ENCODE measurements around the gene P2RX5.

Gene P2RX5

DNA sequence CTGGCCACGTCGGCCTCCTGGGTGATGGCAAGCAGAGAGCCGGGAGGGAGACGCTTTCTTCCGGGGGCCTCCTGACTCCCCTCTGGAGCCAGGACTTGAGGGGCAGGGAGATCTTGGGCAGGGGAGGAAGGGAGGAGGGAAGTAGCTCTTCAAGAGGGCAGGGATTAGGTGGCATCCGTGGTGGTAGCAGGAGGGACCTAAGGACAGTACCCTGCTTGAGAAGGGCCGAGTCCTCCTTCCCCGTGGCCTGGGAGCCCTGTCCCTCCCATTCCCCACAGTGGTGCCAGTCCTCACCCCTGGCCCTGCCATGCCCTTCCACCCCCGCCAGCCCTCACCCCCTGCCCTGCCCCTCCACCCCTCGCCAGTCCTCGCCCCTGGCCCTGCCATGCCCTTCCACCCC, 40.2 kb downstream of the P2RX5 start:
- Histone ChIP-seq H3K27ac (ENCODE audit: low read depth, low read length) (no peak overlapping the region), H3K79me2 (ENCODE audit: control insufficient read depth, low read length) (no peaks in the 10 kb centered on the region), H3K27me3 (ENCODE audit: control insufficient read depth, low read length) (no peaks in the 10 kb centered on the region), H3K4me1 (ENCODE audit: control insufficient read depth, low read length) (no peaks in the 10 kb centered on the region), H3K36me3 (ENCODE audit: control insufficient read depth, low read length) (no peaks in the 10 kb centered on the region), H3K4me2 (ENCODE audit: low read length) (no peak overlapping the region), H4K20me1 (ENCODE audit: control insufficient read depth, insufficient read depth, low read depth, low read length) (no peaks in the 10 kb centered on the region), H3K4me3 (ENCODE audit: low read length) (no peak overlapping the region), H3F3A (ENCODE audit: control insufficient read depth, insufficient read depth) (no peaks in the 10 kb centered on the region), H3K9me2 (replicated peaks; ENCODE audit: control insufficient read depth, low read length) (no peaks in the 10 kb centered on the region), H3K9me3 (ENCODE audit: control insufficient read depth, insufficient read depth, low read length) (no peaks in the 10 kb centered on the region)
- no peak for TF ChIP-seq EZH2phosphoT487 (IDR thresholded peaks at IDR 0.05; ENCODE audit: borderline replicate concordance, low read length)
- TF ChIP-seq, protein P1, sequence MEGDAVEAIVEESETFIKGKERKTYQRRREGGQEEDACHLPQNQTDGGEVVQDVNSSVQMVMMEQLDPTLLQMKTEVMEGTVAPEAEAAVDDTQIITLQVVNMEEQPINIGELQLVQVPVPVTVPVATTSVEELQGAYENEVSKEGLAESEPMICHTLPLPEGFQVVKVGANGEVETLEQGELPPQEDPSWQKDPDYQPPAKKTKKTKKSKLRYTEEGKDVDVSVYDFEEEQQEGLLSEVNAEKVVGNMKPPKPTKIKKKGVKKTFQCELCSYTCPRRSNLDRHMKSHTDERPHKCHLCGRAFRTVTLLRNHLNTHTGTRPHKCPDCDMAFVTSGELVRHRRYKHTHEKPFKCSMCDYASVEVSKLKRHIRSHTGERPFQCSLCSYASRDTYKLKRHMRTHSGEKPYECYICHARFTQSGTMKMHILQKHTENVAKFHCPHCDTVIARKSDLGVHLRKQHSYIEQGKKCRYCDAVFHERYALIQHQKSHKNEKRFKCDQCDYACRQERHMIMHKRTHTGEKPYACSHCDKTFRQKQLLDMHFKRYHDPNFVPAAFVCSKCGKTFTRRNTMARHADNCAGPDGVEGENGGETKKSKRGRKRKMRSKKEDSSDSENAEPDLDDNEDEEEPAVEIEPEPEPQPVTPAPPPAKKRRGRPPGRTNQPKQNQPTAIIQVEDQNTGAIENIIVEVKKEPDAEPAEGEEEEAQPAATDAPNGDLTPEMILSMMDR (IDR thresholded peaks at IDR 0.05; ENCODE audit: low read depth, low read length, poor library complexity, severe bottlenecking): no peak

DNA sequence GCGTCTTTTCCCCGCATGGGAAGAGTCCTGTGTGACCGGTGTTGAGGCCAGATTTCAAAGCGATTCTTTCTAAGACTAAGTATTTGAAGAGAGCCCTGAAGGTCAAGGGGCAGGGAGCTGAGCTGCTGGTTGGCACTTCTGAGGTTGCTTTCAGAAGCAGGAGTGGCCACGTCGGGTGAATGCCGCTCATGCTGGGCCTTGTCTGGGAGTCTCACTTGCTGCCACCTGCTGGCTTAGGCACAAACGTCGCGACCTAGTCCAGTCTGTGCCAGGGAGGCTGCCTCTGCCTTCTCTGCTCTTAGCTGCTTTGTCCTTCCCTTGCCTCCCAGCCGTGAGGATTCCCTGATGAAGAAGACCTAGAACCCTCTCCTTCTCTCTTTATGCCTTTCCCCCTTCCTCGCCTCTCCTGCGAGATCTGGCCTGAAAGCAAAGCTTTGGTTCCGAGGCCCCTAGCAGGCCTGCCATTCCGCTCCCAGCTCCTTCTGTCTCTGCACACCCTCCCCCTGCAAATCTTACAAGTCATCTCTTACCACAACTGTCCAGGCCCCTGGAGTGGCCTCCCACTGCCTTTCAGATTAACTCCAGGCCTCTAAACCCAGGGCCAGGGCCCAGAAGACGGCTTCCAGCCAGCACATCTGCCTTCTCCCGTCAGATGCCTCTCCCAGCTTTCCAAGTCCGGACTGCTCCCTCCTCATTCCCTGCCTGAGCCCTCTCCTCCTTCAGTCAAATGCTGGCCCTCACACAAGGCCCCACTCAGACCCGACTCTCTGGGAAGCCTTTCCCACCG, 48.0 kb downstream of the P2RX5 start:
- Histone ChIP-seq H3K9me2 (replicated peaks; ENCODE audit: control insufficient read depth, low read length) (no peaks in the 10 kb centered on the region), H3K79me2 (ENCODE audit: control insufficient read depth, low read length) (no peaks in the 10 kb centered on the region), H3K9me3 (ENCODE audit: control insufficient read depth, insufficient read depth, low read length) (no peaks in the 10 kb centered on the region), H3K4me3 (ENCODE audit: low read length) (no peak overlapping the region), H3K27me3 (ENCODE audit: control insufficient read depth, low read length) (no peaks in the 10 kb centered on the region), H4K20me1 (ENCODE audit: control insufficient read depth, insufficient read depth, low read depth, low read length) (no peaks in the 10 kb centered on the region), H3K36me3 (ENCODE audit: control insufficient read depth, low read length) (no peaks in the 10 kb centered on the region), H3K4me1 (ENCODE audit: control insufficient read depth, low read length) (peaks cover 22% of the 10 kb centered on the region), H3F3A (ENCODE audit: control insufficient read depth, insufficient read depth) (peaks cover 3% of the 10 kb centered on the region; the same call in 1 of the 2 replicates), H3K27ac (ENCODE audit: low read depth, low read length) (no peak overlapping the region), H3K4me2 (ENCODE audit: low read length) (no peak overlapping the region)
- TF ChIP-seq EZH2phosphoT487 (IDR thresholded peaks at IDR 0.05; ENCODE audit: borderline replicate concordance, low read length): no peak
- TF ChIP-seq, protein P1 (IDR thresholded peaks at IDR 0.05; ENCODE audit: low read depth, low read length, poor library complexity, severe bottlenecking): peak; percentile 71

DNA sequence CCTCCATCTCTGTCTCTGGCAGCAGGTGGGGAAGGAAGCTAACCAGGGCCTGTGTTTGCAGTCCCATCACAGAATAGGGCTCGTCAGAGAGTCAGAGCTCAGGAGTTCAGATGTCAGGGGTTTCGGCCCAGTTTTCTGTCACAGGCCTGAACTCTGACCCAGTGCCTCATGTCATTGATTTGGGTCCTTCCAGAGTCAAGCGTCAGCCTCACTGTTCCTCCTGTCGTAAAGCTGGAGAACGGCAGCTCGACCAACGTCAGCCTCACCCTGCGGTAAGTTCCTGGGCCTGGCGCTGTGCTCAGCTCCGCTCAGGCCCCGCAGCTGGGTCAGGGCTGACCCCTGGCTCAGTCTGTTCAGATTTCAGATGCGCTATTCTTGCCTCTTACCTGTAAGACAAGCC, 48.7 kb downstream of the P2RX5 start:
- Histone ChIP-seq H3K79me2 (ENCODE audit: control insufficient read depth, low read length) (no peaks in the 10 kb centered on the region), H3K4me3 (ENCODE audit: low read length) (no peak overlapping the region), H3K36me3 (ENCODE audit: control insufficient read depth, low read length) (no peaks in the 10 kb centered on the region), H3K27me3 (ENCODE audit: control insufficient read depth, low read length) (no peaks in the 10 kb centered on the region), H3K27ac (ENCODE audit: low read depth, low read length) (no peak overlapping the region), H4K20me1 (ENCODE audit: control insufficient read depth, insufficient read depth, low read depth, low read length) (no peaks in the 10 kb centered on the region), H3K4me2 (ENCODE audit: low read length) (no peak overlapping the region), H3K9me2 (replicated peaks; ENCODE audit: control insufficient read depth, low read length) (no peaks in the 10 kb centered on the region), H3K4me1 (ENCODE audit: control insufficient read depth, low read length) (peaks cover 22% of the 10 kb centered on the region), H3K9me3 (ENCODE audit: control insufficient read depth, insufficient read depth, low read length) (no peaks in the 10 kb centered on the region), H3F3A (ENCODE audit: control insufficient read depth, insufficient read depth) (peaks cover 3% of the 10 kb centered on the region; the same call in 1 of the 2 replicates)
- TF ChIP-seq EZH2phosphoT487 (IDR thresholded peaks at IDR 0.05; ENCODE audit: borderline replicate concordance, low read length): no peak
- TF ChIP-seq, protein P1 (IDR thresholded peaks at IDR 0.05; ENCODE audit: low read depth, low read length, poor library complexity, severe bottlenecking): no peak

Data from DOHH2 (cell line).